Loucy (cell line): ENCODE results near the gene ARSI.

Experiments
- CTCF ChIP-seq: fragments of 200-600 bp; sonication (generic); conservative IDR thresholded peaks from 2 replicates; pipeline ENCODE4 v1.5.1; 2014; ENCODE audit warnings: mild to moderate bottlenecking, antibody characterized with exemption, low read length
- EZH2phosphoT487 ChIP-seq: fragments of 200-600 bp; IDR thresholded peaks from 2 replicates; pipeline ENCODE4 v1.6.1; 2018; ENCODE audit warnings: antibody characterized with exemption, mild to moderate bottlenecking, moderate library complexity, borderline replicate concordance

GRCh38 chr5:150293091-150293941 lies 9.4 kb downstream of the ARSI start:
- TF ChIP-seq CTCF (no peak), EZH2phosphoT487 (no peak)
